ENCODE results near the gene NPS.

Gene NPS

GRCh38 chr10:127536972-127537760 is 11.9 kb upstream of the NPS start:
- TF ChIP-seq MYC (IDR thresholded peaks at IDR 0.05; ENCODE audit: low read depth, low read length) = no peak
- TF ChIP-seq POLR2A (IDR thresholded peaks at IDR 0.05; ENCODE audit: extremely low read depth, insufficient read length) = no peak
- TF ChIP-seq, protein P1, sequence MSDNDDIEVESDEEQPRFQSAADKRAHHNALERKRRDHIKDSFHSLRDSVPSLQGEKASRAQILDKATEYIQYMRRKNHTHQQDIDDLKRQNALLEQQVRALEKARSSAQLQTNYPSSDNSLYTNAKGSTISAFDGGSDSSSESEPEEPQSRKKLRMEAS (IDR thresholded peaks at IDR 0.05; ENCODE audit: low read depth, low read length) = no peak
- no peak for TF ChIP-seq CTCF (IDR thresholded peaks at IDR 0.05; ENCODE audit: low read depth, low read length)
- H3K4me3 ChIP-seq (ENCODE audit: low read depth, low read length) = no peak overlapping the region
- no peak for DNase-seq (ENCODE audit: low read depth)

DNA sequence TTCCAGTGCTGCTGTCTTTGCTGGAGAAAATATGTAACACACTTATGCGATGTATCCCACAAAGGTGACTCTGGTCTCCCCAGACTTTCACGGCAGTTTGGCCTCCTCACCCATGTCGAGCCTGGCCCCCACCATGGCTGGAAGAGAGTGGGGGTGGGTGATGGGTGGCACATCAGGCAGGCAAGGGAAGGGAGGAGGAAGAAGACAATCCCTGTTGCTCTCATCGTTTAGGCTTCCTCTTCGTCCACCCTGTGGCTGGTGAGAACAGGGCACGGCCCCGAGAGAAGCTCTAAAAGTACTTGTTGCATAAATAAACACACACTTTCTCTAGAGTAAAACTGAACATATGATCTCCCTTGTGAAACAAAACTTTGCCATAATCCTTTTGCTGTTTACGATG is 11.2 kb upstream of the NPS start:
- DNase-seq (ENCODE audit: low read depth) = no peak
- H3K4me3 ChIP-seq (ENCODE audit: low read depth, low read length) = no peak overlapping the region

GRCh38 chr10:127548022-127548421 is 1.1 kb upstream of the NPS start:
- TF ChIP-seq, protein P1 (IDR thresholded peaks at IDR 0.05; ENCODE audit: low read depth, low read length) = no peak
- TF ChIP-seq CTCF (IDR thresholded peaks at IDR 0.05; ENCODE audit: low read depth, low read length) (no peak), POLR2A (IDR thresholded peaks at IDR 0.05; ENCODE audit: extremely low read depth, insufficient read length) (no peak), MYC (IDR thresholded peaks at IDR 0.05; ENCODE audit: low read depth, low read length) (no peak)
- H3K4me3 ChIP-seq (ENCODE audit: low read depth, low read length) = no peak overlapping the region
- DNase-seq (ENCODE audit: low read depth) = no peak

More for the DNA sequence above, 11.2 kb upstream of the NPS start:
- TF ChIP-seq POLR2A (IDR thresholded peaks at IDR 0.05; ENCODE audit: extremely low read depth, insufficient read length) = no peak
- TF ChIP-seq, protein P1 (IDR thresholded peaks at IDR 0.05; ENCODE audit: low read depth, low read length) = no peak
- no peak for TF ChIP-seq MYC (IDR thresholded peaks at IDR 0.05; ENCODE audit: low read depth, low read length)
- no peak for TF ChIP-seq CTCF (IDR thresholded peaks at IDR 0.05; ENCODE audit: low read depth, low read length)

DNA sequence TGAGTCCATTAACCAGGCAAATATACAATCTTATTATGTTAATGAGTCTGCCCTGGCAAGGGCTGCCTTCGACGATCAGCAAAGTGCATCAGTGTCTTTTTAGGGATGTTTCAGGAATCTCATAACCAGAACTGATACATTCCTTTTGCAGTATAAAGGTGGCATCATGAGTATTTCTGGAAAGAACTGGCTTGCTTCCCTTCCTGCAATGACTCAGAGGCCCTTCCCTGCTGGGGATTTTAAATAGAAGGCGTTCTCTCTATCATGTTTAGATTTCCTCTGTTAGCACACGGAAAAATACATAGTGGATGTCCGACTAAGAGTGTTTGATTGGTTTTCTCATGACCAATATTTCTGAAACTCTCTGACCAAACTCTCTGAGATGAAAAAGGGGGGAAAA is 1.8 kb downstream of the NPS start:
- DNase-seq (ENCODE audit: low read depth) = no peak
- no peak overlapping the region for H3K4me3 ChIP-seq (ENCODE audit: low read depth, low read length)
- TF ChIP-seq, protein P1 (IDR thresholded peaks at IDR 0.05; ENCODE audit: low read depth, low read length) = no peak

GRCh38 chr10:127552446-127552845 is 3.3 kb downstream of the NPS start:
- H3K4me3 ChIP-seq (ENCODE audit: low read depth, low read length) = no peak overlapping the region
- DNase-seq (ENCODE audit: low read depth) = no peak
- TF ChIP-seq CTCF (IDR thresholded peaks at IDR 0.05; ENCODE audit: low read depth, low read length) (no peak), POLR2A (IDR thresholded peaks at IDR 0.05; ENCODE audit: extremely low read depth, insufficient read length) (no peak), MYC (IDR thresholded peaks at IDR 0.05; ENCODE audit: low read depth, low read length) (no peak)
- TF ChIP-seq, protein P1 (IDR thresholded peaks at IDR 0.05; ENCODE audit: low read depth, low read length) = no peak

GRCh38 chr10:127553417-127553816 is 4.3 kb downstream of the NPS start:
- TF ChIP-seq, protein P1 (IDR thresholded peaks at IDR 0.05; ENCODE audit: low read depth, low read length) = no peak
- TF ChIP-seq CTCF (IDR thresholded peaks at IDR 0.05; ENCODE audit: low read depth, low read length) (no peak), MYC (IDR thresholded peaks at IDR 0.05; ENCODE audit: low read depth, low read length) (no peak), POLR2A (IDR thresholded peaks at IDR 0.05; ENCODE audit: extremely low read depth, insufficient read length) (no peak)
- no peak for DNase-seq (ENCODE audit: low read depth)
- no peak overlapping the region for H3K4me3 ChIP-seq (ENCODE audit: low read depth, low read length)
